HG02642 (cell line): Measurements from ENCODE around the gene DIDO1.

ENCODE experiments used
- ATAC-seq: cut with Tn5 transposase; IDR thresholded peaks from one replicate; pipeline ENCODE4 v1.9.1; 2021; ENCODE audit warnings: mild to moderate bottlenecking; ENCODE audit not compliant: unreplicated experiment, poor library complexity

Gene DIDO1

GRCh38 chr20:62840244-62841197 lies 85.8 kb downstream of the DIDO1 start:
- ATAC-seq, result no peak

DNA sequence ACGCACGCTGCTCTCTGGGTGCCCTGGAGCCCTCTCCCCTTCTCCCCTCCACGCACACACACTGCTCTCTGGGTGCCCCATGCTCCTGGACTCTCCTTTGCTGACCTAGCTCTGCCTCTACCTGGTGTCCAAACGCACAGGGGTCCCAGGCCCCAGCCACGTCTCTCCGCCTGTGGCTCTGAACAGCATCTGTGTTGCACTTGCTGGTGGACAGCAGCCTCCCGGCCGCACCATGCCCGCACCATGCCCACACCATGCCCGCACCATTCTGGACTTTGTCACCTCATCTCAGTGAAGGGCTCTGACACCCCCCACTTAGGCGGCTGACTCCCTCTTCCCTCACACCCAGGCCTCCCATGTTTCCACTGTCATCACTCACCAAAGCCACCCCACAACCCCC lies 86.5 kb downstream of the DIDO1 start:
- ATAC-seq, result no peak

GRCh38 chr20:62839261-62839660 lies 87.0 kb downstream of the DIDO1 start:
- no peak for ATAC-seq

DNA sequence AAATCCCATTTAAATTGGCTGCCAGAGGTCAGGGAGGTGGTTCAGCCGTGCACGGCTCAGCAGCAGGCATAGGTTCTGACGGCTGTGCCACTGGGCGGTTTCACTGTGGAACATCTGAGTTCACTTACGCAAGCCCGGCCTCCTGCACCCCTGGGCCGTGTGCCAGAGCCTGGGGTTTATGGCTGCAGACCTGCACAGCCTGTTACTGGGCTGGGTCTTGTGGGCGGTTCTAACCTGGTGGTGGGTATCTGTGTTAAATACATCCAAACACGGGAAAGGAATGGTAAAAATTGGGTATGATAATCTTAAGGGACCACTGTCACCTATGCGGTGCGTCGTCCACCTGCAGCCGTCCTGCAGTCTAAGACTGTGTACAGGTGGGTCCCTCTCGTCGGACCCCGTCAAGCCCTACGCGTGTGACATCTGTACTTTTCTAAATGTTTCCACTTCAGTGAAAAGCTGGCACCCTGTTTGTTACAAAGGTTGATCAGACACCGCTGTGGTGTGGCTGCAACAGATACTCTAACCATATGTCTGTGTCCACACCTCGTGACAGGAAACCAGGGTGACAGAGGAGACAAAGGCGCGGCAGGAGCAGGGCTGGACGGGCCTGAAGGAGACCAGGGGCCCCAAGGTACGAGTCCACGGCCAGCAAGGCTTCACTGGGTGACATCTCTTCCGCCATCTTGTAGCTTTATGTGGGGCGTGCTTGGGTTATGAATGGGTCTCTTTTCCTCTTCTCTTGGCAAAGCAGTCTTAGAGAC lies 88.0 kb downstream of the DIDO1 start:
- ATAC-seq, result peak; percentile 61

DNA sequence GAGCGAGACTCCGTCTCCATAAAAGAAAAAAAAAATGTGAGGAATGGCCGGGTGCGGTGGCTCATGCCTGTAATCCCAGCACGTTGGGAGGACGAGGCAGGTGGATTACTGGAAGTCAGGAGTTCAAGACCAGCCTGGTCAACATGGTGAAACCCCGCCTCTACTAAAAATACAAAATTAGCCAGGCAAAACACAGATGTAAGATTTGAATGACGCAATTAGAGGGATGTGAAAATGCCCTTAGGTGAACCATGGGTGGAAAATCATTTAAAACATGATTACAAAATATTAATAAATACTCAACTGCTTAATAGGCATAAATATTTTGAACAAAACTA lies 88.5 kb downstream of the DIDO1 start:
- ATAC-seq, result no peak

DNA sequence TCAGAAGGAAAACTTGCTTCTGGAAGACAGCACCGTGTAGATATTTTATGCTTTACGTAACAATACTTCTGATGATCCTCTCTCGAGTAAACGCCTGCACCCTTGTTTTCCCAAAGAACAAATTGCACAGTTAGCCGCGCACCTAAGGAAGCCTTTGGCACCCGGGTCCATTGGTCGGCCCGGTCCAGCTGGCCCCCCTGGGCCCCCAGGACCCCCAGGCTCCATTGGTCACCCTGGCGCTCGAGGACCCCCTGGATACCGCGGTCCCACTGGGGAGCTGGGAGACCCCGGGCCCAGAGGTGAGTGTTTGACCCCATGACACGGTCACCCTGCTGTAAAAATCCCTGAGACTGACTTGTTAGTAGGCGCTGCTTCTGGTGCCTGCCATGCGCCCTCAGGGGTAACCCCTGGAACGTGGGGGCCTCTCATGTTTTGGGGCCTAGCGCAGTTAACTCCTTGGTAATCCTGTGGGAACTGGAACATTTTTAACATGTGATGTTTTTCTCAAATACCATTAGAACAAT lies 89.3 kb downstream of the DIDO1 start:
- no peak for ATAC-seq

- ATAC-seq, result no peak
These were observed 90.1 kb downstream of the DIDO1 start for GRCh38 chr20:62835931-62836861.

- ATAC-seq, result no peak
These were observed 91.2 kb downstream of the DIDO1 start for GRCh38 chr20:62834967-62835730.

DNA sequence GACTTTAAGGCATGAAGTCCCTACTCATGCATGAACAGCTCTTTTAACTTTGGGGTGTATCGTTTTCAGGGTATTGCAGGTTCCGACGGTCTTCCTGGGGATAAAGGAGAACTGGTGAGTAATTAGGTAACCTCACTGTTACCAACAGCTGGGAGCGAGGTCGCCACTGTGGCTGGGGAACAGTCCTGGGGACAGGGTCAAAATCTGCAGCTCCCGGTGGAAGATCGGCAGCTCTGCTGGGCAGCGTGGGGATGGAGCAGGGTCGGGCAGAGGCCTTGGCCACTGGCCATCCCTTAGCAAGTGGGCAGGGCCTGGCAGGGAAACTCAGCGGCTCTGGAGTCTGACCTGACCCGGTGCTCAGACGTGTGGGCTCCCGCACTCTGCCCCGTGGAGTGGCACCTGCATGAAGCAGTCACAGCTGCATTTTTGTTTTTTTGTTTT lies 93.3 kb downstream of the DIDO1 start:
- ATAC-seq, result no peak

GRCh38 chr20:62832212-62832922 lies 93.9 kb downstream of the DIDO1 start:
- ATAC-seq, result no peak

GRCh38 chr20:62831854-62832211 lies 94.5 kb downstream of the DIDO1 start:
- no peak for ATAC-seq

DNA sequence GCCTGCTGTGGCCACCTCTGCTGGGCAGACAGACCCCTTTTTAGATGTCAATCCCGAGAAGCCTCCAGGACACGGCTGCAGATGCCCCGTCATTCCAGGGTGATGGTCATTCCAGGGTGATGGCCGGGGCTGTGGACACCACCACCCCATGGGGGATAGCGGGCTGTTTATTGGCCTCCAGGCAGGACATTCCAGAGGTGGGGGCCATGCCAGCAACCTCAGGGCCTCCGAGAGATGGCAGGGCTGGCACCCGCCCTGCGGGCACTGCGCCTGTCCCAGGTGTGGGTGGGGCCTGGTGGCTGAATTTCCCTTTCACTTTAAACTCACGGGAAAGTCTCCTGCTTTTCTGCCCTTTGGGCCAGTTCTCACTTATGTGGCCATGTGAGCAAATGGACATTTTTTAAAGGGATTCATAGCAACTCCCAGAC lies 94.9 kb downstream of the DIDO1 start:
- ATAC-seq, result no peak

GRCh38 chr20:62830821-62831220 lies 95.5 kb downstream of the DIDO1 start:
- ATAC-seq, result no peak

DNA sequence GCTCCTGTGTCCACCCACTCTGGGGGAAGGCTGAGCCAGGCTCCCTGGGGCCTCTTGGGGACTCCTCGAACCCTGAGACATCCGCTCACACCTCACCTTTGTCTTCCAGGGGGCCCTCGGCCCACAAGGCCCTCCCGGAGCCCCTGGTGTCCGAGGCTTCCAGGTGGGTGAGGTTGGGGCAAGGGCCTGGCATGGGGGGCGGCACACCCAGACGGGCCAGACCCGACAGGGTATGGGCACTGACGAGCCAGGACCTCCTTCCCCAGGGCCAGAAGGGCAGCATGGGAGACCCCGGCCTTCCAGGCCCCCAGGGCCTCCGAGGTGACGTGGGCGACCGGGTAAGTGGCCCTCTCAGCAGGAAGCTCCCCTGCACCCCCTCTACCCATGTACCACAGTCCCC lies 96.1 kb downstream of the DIDO1 start:
- ATAC-seq, result no peak

DNA sequence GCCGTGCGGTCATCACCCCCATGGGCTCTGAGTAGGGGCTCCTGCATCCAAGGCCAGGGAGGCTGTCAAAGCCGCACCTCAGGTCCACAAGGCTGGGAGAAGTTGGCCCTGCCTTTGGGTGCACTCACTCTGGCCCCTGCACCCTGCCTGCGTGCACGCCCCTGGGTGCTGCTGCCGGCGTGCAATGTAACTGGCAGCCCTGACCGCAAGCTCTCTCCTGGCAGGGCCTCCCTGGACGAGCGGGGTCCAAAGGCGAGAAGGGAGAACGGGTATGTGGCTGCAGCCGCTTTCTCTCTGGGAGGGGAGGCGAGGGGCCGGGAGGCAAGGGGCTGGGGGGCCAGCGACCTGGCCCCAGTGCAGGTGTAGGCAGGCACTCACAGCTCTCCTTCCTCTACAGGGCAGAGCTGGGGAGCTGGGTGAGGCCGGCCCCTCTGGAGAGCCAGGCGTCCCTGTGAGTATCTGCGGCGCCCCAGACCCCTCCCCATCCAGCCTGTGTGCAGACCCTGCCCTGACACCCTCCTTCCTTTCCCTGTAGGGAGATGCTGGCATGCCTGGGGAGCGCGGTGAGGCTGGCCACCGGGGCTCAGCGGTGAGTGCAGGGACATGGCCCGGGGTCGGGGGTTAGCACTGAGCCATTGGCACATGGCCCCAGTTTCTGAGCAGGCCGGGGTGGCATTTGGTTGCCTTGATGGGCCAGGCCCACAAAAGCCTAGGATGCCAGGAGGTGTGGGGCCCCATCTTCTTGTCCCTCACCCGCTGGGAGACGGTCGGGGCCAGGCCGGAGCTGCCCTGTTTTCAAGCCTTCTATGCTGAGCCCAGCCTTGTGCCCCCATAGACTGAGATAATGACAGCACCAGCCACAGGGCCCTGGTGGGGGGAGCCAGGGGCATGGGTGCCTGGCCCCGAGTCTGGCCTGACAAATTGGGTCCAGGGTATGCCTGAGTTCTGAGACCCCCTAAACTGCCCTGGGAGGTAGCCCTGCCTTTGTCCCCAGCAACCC lies 96.8 kb downstream of the DIDO1 start:
- ATAC-seq, result no peak

DNA sequence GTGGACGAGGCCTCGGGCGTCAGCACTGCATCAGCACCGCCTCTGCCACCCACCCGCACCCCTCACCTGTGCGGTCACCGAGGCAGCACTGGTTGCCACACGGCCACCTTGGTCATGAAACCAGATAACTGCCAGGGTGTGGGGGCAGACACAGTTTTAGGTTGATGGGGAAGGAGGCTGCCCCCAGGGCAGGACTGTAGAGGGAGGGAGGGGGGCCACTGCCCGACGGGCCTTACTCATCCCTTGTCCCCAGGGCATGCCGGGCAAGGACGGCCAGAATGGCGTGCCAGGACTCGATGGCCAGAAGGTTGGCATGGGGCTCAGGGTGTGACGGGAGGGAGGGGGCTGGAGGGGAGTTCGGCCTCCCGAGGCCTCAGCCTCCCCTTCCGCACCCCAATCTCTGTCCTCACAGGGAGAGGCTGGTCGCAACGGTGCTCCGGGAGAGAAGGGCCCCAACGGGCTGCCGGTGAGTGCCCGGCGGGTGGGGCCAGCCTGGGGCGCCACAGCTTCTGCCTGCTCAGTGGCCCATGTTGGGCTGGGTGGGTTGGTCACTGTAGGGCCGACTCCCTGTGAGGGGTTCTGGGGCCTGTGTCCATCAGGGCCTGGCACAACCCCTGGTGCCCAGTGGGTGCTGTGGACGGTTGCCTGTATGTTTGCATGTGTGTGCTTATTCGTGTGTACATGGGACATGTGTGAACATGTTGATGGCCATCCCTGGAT lies 97.6 kb downstream of the DIDO1 start:
- ATAC-seq, result no peak

DNA sequence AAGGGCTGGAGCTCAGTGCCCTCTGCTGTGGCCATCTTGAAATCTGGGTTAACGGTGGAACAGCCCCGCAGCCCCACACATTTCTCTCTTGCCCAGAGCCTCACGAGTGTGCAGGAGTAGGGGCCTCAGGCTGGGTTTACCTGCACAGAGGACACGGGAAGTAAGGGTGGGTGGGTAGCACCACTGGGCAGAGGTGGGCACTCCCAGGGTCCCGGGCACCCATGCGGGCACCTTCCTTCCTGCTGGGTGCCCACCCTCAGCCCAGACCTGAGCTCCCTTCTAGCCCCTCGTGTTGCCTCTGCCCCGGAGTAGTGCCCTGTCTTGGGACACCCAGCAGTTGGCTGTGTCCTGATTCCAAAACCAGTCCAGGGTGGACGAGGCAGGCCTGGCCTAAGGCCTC lies 98.3 kb downstream of the DIDO1 start:
- ATAC-seq, result no peak
